Activated CD4-positive, alpha-beta T cell treated with anti-CD3 and anti-CD28 coated beads, Interleukin-2, amount 50 U/mL, for 1 hour (primary cell): ENCODE measurements around the gene CEP57L1.
A peak's percentile ranks its signal among the peaks of the same experiment; 100 is the strongest.
"Not testable (repeated sequence)": the region's sequence is repeated elsewhere in the genome, so short reads cannot be mapped to it uniquely, and the experiment has no call there.

Experiments used
- DNase-seq: peaks from one replicate; pipeline ENCODE4 v3.0.0-alpha.2; 2020

The CEP57L1 gene

DNA sequence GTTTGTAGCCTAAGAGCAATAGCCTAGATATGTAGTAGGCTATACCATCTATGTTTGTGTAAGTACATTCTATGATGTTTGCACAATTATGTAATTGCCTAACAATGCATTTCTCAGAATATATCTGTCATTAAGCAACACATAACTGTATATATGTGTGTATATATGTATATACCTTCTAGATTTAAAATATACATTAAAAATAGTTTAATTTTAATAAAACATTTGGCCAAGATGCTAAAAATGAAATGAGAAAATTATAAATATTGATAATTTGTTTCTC is 21.2 kb upstream of the CEP57L1 start:
- no peak for DNase-seq

DNA sequence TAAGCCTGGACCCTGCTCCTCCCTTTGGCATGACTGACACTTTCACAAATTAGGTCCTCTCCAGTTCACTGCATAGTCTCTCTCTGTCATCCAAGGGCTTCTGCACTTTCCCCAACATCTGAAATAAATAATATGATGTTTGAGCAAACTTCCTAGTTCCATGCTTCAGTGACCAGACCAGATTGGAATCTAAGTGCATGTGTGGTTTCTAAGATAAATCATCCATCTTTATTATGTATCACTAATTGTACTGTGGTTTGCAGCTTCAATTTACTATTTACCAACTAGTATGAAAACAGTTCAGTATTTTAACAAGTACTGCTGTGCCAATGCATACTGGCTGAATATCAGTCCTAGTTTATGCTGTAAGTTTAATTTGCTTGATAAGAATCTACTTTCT is 19.4 kb upstream of the CEP57L1 start:
- DNase-seq: no peak

DNA sequence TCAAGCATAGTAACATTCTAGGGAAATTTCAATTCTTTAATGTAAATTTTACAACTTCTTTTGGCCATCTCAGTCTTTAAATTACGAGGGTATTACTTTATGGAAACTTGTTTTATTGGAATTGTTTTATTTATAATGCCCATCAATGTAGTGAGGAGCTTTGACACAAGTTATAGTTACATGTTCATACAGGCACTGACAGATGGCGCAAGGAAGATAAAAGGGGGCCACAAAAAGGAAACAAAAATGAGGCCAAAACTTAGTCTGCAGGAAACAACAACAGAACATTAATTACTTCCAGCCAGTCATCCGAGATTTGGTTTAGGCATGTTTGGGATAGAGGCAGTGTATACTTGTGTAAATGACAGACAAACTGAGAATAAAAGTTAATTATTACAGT is 18.9 kb upstream of the CEP57L1 start:
- no peak for DNase-seq

DNA sequence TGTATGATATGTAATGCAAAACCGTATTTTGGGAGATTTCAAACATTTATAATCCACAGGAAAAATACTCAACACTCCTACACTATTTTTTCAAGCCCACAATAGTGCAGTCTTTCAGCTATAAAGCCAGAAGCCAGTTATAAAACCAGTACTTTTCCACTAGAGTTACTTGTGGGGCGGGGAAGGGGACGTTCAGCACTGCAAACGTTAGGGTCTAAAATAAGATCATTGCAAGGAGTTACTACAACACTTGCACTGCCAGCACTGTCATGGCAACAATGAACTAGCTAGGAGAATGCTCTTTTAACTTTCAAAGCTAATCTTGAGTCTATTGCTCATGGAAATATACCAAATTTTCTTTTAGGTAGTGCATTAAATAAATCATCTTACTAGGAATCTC is 15.3 kb upstream of the CEP57L1 start:
- DNase-seq: no peak

DNA sequence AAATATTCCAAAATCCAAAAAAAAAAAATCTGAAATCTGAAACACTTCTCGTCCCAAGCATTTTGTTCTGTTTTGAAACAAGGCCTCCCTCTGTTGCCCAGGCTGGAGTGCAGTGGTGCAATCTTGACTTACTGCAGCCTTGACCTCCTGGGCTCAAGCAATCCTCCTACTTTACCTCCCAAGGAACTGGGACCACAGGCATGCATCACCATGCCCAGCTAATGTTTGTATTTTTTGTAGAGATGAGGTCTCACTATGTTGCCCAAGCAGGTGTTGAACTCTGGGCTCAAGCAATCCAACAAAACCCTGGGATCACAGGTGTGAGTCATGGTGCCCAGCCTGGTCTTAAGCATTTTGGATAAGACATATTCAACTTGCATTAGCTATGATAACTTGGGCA is 14.3 kb upstream of the CEP57L1 start:
- no peak for DNase-seq

DNA sequence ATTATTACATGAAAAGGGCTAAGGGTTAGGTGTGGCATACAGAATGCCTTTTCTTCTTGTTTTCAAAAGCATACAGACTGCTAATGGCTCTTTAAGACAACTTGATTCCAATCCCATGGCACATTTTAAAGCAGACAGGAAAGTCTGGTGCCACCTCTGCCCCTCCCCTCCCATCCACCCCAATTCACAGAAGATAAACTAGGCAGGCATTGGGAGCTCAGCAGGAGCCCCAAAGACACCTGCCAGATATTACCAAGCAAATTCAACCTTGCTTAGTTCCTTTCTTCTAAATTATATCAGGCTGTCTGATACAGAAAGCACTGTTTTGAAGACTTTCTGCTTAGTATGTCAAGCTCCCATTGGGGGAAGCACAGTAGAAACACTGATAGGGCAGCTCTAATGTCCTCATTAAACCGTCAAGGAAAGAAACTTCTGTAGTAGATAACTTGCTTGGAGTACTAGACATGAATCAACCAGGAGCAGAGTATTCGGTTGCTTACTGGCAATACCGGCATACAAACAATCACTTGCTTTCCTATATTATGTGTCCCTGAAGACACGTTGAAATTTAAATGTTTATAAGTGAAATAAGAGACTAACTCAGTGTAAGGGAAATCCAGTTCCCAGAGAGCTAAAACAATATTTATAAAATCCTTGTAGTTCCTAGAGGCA is 13.7 kb upstream of the CEP57L1 start:
- DNase-seq: no peak

DNA sequence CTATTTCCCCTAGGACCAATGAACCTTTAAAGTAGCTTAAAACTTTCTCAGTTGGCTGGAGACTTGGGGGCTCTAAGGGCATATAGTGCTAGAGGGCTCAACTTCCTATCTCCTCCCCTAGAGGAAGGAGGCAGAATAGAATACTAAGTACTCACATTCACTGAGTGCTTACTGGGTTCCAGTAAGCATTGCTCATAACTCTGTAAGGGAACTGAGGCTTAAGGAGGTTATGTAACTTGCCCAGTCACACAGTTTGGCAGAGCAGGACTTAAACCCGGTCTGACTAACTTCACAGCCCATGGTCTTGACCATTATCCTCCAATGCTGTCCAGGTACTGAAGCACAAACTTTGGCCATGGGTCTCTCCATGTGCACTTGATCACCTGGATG is 13.1 kb upstream of the CEP57L1 start:
- DNase-seq: no peak

DNA sequence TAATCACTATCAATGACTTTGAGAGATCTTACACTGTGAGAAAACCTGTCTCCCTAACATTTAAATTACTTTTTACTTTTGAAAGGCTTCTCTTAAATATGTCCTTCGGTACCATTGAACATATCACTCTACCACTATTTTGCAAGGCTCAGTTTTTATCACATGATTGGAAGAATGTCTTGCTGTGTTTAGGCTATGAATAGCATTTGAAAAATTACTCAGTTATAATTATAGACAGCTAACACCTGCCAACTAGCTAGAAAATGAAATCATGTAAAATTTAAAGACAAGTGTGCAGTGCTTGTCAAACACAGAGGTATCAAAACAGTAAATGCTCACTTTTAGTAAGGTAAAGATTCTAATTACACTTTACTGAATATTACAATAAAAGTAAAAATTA is 11.7 kb upstream of the CEP57L1 start:
- DNase-seq: no peak

DNA sequence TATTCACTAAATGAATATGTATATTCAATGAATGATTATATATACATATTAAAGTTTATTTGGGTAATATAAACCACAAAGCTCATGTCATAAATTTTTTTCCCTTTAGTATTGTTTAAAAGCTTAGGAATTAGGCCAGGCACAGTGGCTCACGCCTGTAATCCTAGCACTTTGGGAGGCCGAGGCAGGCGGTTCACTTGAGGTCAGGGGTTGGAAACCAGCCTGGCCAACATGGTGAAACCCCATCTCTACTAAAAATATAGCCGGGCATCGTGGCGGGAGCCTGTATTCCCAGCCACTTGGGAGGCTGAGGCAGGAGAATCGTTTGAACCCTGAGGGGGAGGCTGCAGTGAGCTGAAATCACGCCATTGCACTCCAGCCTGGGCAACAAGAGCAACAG is 11.2 kb upstream of the CEP57L1 start:
- DNase-seq: not testable (repeated sequence)

DNA sequence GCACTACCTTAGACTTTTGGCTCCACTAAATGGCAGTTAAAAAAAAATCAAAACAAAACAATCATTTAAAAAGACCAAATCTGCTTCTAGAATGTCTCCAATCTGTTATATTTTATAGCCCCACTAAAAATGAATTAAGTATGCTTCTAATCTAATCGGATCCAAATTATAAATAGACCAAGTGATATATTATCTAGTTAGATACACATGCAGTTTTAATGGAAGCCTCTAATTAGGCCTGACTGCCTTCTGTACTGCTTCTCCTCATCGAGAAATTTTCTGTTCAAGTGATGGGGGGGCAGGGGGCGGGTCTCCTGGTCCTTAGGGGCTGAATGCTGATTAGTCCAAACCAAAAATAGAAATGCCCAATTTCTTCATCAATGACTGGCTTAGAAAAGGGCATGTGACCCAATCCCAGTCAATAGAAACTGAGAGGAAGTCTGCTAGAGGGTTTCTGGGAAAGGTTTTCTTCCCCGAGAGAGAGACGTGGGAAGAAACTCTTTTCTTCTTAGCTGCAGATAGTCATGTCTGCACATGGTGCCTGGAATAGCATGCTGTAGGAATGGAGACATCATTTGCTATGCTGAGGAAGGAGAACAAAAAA is 7.5 kb upstream of the CEP57L1 start:
- no peak for DNase-seq

DNA sequence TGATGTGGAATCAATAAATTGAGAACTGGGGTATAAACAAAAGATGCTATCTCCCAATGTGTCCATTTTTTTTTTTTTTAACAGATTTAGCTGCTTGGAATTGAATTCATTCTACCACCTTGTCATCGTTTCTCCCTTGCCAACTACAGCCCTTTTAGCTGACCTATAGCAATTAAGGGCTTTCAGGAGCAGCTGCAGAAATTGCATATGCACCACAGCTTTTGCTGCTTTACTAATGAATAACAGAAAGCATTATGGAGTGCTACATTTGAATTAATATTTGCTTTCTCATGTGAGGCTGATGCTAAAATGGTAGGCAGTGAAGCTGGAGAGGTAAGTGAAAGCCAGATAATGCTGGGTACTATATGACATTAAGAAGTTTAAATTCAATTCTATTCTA is 6.3 kb upstream of the CEP57L1 start:
- no peak for DNase-seq

DNA sequence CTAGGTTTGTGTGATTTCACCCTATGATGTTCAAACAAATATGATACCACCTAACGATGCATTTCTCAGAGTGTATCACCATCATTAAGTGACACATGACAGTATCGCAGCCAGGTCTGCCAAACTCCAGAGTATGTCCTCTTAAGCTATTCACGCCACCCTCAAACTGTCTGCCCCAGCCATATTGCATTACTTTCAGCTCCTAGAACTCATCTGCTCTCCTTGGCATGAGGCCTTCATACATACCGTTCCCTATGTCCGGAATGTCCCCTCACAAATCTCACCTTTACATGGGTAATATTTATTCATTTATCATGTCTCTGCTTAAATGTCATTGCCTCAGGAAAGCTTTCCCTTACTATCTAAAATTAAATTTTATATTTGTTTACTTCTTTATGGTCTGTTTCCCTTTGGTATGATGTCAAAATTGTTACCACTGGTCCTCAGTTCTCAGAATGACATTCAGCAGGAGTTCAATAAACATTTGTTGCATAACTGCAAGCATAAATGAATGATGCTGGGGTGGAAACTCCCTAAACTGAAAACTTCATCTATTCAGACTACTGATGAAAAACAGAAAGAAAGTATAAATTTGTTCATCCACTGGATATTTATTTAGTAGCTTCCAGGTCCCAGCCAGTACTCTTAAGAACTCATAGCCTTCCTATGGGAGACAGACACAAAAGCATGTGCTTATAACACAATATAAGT is 3.8 kb upstream of the CEP57L1 start:
- no peak for DNase-seq

DNA sequence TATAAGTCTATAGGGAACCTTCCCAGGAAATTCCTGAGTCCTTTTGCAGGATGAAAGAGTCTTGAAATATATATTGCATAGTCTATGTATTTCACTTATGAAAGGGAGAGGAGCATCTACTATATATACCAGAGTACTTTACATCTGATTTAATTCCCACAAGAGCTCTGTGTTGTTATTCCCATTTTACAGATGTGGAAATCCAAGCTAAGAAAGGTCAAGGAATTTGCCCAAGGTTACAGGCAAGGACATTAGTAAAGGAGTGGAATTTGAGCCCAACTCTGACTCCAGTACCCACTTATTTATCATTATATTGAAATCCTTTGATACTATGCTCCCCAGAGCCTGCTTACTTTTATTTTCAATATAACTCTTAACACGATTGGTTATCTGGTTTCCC is 3.2 kb upstream of the CEP57L1 start:
- DNase-seq: no peak

DNA sequence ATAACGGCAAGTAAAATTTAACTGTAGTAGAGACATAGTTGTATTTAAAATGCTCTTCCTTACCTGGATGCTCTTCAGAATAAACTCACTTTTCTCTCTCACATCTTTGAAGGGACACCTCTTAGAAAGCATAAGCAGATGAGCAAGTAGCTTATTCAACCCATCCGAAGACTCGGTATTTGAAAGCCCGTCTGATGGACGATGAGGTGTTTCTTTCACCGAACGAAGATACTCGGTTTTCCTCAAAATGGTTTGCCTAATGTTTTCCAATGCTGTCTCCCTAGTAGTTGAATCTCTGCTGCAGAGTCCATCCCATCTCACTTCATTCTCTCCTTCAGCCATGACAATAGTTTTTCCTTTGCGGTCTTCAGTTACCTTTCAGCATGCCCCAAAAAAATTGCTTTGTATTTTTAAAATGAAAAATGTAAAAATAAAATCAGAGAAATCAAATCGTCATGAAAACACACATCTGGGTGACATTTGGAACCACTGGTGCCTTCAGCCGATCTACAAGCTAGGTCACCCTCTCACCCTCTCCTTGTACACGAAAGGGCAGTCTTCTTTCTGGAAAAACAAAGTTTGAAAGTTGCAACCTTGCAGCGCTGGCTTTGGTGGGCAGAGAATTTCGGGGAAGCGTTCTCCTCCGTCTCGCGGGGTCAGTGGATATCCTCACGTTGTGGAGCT is 1.4 kb upstream of the CEP57L1 start:
- DNase-seq: no peak

DNA sequence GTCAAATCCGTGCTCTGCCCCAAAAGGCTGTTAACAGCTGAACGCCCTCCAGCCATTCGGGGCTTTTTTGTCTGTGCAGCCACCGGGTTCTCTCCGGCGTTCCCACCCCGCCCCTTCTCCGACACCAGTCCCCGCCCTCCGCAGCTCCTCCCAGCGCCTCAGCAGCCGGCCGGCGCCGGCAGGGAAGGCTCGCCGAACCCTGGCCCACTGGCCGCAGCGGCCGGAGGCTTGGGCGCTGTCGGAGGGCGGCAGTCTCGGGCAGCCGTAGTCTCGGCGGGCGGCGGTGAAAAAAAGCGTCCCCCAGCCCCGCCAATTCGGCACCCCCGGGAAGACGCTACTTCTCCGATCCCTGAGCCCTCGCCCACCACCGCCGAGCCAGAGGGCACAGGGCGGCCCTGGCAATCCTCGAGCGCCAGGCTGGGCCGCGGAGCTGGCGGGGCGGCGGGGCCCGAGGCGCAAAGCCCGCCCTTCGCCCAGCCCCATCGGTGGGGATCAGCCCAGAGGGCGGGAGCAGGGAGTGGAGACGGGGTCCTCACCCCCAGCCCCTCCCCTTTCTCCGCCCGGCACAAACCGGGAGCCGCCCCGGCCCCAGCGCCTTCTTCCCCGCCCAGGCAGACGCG is 781 bp upstream of the CEP57L1 start, which contains the start of gene SESN1:
TSS of gene SESN1 (minus strand) at position 431 of the 620 bp plus-strand sequence. CDS start 773 bp downstream, outside the sequence.
- peak; percentile 78 for DNase-seq

DNA sequence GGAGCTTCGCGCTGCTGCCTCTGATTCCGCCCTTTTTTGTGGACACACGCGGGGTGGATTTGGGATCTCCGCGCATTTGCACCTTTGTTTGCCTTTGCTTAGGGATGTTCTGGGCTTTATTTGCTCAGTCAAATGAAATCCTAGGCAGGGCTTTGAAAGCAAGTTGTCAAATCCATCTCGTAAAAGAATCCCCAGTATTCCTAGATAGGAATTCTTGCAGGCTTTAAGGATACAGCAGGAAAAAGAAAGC is 453 bp downstream of the CEP57L1 start:
- no peak for DNase-seq

DNA sequence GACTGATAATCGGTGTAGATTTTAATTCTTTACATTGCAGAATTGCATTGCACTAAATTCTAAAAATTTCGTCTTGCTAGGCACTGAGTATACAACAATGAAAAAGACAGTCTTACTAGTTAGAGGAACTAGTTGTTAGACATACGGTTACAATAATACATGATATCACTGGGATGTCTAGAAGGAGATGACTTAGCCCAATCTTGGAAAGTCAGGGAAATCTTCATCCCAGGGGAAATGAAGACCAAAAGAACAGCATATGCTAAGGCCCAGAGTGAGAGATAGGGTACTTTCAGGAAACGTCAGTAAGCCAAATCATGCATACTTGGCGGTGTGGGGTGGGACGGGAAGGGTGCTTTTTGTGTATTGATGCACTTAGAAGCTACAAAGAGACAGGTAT is 901 bp downstream of the CEP57L1 start:
- no peak for DNase-seq

DNA sequence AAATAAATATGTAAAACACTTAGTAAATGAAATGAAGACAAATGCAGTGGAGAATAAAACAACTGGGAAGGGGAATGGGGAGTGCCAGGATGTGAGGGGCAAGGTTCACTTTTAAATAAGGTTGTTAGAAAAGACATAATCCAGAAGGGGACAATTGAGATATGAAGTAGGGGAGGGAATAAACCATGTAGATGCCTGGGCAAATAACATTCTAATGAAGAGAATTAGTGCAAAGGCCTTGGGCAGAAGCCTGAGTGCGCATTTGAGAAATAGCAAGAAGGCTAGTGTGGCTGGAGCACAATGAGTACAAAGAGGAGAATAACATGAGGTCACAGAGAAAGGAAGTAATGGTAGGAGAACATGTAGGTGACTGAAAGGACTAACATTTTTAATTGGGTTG is 2.4 kb downstream of the CEP57L1 start:
- no peak for DNase-seq

DNA sequence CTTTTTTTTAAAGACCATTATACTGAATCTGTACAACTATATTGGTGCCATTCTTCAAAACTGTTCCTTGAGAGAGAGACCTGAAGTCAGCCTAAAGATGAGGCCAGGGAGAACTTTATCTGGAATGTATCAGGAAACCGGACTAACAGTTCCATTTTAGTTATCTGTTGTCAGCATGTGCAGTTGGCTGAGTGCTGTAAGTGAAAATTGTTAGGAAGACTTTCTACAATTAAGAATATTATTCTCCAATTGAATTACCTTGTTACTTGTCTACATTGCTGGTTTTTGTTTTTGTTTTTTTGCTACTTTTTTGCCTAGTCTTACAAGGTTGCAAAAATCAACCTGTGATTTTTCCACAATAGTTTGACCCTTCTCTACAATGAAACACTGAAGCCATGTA is 7.5 kb downstream of the CEP57L1 start:
- no peak for DNase-seq

DNA sequence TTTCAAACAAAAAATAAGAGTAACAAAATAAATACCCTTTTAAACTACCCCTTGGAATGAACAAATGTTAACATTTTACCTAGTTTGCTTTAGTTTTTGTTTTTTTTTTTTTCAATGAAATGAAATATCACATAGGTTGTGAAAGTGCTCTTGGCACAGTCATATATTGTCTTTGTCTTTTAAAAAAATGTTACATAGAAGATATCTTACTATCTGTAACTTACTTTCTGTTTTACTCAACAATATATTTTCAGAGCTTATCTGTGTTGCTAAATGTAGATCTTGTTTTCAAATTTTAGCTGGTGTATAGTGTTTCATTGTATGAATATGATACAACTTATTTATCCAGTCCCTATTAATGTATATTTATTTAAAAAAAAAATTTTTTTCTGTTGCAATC is 8.6 kb downstream of the CEP57L1 start:
- no peak for DNase-seq

DNA sequence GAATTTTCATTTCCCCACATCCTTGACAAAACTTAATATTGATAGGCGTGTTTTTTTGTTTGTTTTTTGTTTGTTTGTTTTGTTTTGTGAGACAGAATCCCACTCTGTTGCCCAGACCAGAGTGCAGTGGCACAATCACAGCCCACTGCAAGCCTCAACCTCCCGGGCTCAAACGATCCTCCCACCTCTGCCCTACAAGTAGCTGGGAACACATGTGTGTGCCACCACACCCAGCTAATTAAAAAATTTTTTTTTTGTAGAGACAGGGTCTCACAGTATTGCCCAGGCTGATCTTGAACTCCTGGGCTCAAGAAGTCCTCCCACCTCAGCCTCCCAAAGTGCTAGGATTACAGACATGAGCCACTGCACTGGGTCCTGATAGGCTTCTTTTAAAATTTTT is 9.2 kb downstream of the CEP57L1 start:
- DNase-seq: no peak

DNA sequence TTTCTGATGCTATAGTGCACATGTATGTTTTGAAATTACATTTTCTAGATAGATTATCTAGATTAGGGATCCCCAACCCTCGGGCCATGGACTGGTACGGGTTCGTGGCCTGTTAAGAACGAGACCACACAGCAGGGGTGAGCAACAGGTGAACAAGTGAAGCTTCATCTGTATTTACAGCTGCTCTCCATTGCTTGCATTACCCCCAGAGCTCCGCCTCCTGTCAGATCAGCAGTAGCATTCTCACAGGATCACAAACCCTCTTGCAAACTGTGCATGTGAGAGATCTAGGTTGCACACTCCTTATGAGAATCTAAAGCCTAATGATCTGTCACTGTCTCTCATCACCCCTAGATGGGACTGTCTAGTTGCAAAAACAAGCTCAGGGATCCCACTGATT is 10.4 kb downstream of the CEP57L1 start:
- DNase-seq: no peak

DNA sequence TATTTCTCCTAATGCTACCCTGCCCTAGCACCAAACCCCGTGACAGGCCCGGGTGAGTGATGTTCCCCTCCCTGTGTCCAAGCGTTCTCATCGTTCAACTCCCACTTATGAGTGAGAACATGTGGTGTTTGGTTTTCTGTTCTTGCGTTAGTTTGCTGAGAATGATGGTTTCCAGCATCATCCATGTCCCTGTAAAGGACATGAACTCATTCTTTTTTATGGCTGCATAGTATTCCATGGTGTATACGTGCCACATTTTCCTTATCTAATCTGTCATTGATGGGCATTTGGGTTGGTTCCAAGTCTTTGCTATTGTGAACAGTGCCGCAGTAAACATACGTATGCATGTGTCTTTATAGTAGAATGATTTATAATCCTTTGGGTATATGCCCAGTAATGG is 14.4 kb downstream of the CEP57L1 start:
- not testable (repeated sequence) for DNase-seq

DNA sequence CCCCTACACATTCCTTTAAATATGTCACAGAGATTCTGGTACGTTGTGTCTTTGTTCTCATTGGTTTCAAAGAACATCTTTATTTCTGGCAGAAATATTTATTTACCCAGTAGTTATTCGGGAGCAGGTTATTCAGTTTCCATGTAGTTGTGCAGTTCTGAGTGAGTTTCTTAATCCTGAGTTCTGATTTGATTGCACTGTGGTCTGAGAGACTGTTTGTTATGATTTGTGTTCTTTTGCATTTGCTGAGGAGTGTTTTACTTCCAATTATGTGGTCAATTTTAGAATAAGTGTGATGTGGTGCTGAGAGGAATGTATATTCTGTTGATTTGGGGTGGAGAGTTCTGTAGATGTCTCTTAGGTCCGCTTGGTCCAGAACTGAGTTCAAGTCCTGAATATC is 17.4 kb downstream of the CEP57L1 start:
- not testable (repeated sequence) for DNase-seq
